H1 (cell line): ENCODE data around the gene ZNF606. TPM values are rescaled to one million over a fixed set of nuclear protein-coding genes. Genes with fewer than 3 reads are reported as not detected.

Experiments used
- CTCF ChIA-PET: fragments of 300-600 bp; sonication (Branson Sonifier 250); formaldehyde crosslinking; loops from one replicate; lab custom pipeline; 2021; ENCODE audit not compliant: partially characterized antibody; lab: Charles Lee
- POLR2A ChIA-PET: fragments of 300-600 bp; sonication (Branson Sonifier 250); formaldehyde crosslinking; loops from one replicate; lab custom pipeline; 2021; ENCODE audit warnings: inconsistent platforms; ENCODE audit not compliant: partially characterized antibody; lab: Charles Lee
- DNase-seq, 2 experiments: peaks; one replicate each; pipeline versions ENCODE4 v3.0.0 to v3.0.0-alpha.2; 2010 to 2022; ENCODE audit warnings: low spot score in 2 of 2, low read depth in 1 of 2, mixed read lengths in 1 of 2
- FAIRE-seq: peaks from 2 replicates; lab custom pipeline; 2011; peaks lifted over from hg19 to GRCh38; lab: Jason Lieb, UNC
- H2AFZ ChIP-seq: 2 replicates; pipeline ENCODE4 v1.8.1; 2012; ENCODE audit warnings: low read length, inconsistent platforms
- H2AK5ac ChIP-seq: 2 replicates; pipeline ENCODE4 v1.6.1; 2013; ENCODE audit warnings: low read depth, low read length
- H2BK120ac ChIP-seq: replicated peaks from 2 replicates; pipeline ENCODE3; 2013; ENCODE audit warnings: low read depth, low read length, inconsistent platforms
- H2BK12ac ChIP-seq: 2 replicates; pipeline ENCODE4 v1.6.1; 2013; ENCODE audit warnings: low read depth, low read length
- H2BK15ac ChIP-seq: 2 replicates; pipeline ENCODE4 v1.6.1; 2013; ENCODE audit warnings: low read length
- H2BK20ac ChIP-seq: 2 replicates; pipeline ENCODE4 v1.6.1; 2013; ENCODE audit warnings: low read length
- H2BK5ac ChIP-seq: 2 replicates; pipeline ENCODE4 v1.6.1; 2013; ENCODE audit warnings: low read depth, low read length
- H3K14ac ChIP-seq: 2 replicates; pipeline ENCODE4 v1.6.1; 2013; ENCODE audit warnings: inconsistent platforms; ENCODE audit not compliant: insufficient read length
- H3K18ac ChIP-seq: 2 replicates; pipeline ENCODE4 v1.6.1; 2013; ENCODE audit warnings: low read length; ENCODE audit errors: extremely low read depth
- H3K23ac ChIP-seq: 2 replicates; pipeline ENCODE4 v1.6.1; 2013; ENCODE audit warnings: inconsistent platforms; ENCODE audit not compliant: insufficient read length
- H3K23me2 ChIP-seq: 2 replicates; pipeline ENCODE4 v1.6.1; 2013; ENCODE audit warnings: low read depth, low read length
- H3K27ac ChIP-seq: 2 replicates; pipeline ENCODE4 v1.6.1; 2011; ENCODE audit warnings: low read depth, low read length, inconsistent platforms
- H3K27me3 ChIP-seq, 4 experiments: replicated peaks in 1 of 4; 1 replicate in 1 of 4; 2 replicates in 3 of 4; pipeline versions ENCODE4 v1.6.1 to v1.8.1; 2011 to 2013; ENCODE audit warnings: low read length in 3 of 4, mild to moderate bottlenecking in 3 of 4, inconsistent platforms in 2 of 4, mixed read lengths in 2 of 4, moderate library complexity in 1 of 4; ENCODE audit not compliant: control insufficient read depth in 3 of 4, insufficient read depth in 3 of 4; ENCODE audit errors: extremely low read depth in 1 of 4
- H3K36me3 ChIP-seq, 4 experiments: 2 replicates each; pipeline versions ENCODE4 v1.6.1 to v1.8.1; 2011 to 2013; ENCODE audit warnings: mild to moderate bottlenecking in 4 of 4, low read length in 3 of 4, moderate library complexity in 2 of 4, control low read depth in 1 of 4, inconsistent platforms in 1 of 4; ENCODE audit not compliant: insufficient read depth in 4 of 4, control insufficient read depth in 2 of 4
- H3K4ac ChIP-seq: replicated peaks from 2 replicates; pipeline ENCODE3; 2013; ENCODE audit warnings: low read length, low read depth, mixed read lengths, inconsistent platforms; ENCODE audit not compliant: insufficient read length
- H3K4me1 ChIP-seq, 4 experiments: replicated peaks in 1 of 4; 1 replicate in 1 of 4; 2 replicates in 3 of 4; pipeline versions ENCODE4 v1.6.1 to v1.8.1; 2011 to 2013; ENCODE audit warnings: low read length in 3 of 4, inconsistent platforms in 2 of 4, mixed read lengths in 1 of 4; ENCODE audit not compliant: insufficient read depth in 4 of 4, control insufficient read depth in 3 of 4
- H3K4me2 ChIP-seq, 2 experiments: 2 replicates each; pipeline versions ENCODE4 v1.6.1 to v1.8.1; 2011 to 2013; ENCODE audit warnings: low read depth in 2 of 2, low read length in 2 of 2, control low read depth in 1 of 2, inconsistent platforms in 1 of 2, mild to moderate bottlenecking in 1 of 2; ENCODE audit not compliant: insufficient read depth in 1 of 2
- H3K4me3 ChIP-seq, 4 experiments: fragments of 200-600, 300-600 bp in 1 of 4; sonication (generic), shearing (Covaris generic), sonication (Bioruptor Twin) in 1 of 4; 2 replicates each; pipeline versions ENCODE4 v1.5.1 to v1.8.1; 2011 to 2016; ENCODE audit warnings: low read length in 4 of 4, low read depth in 3 of 4, control low read depth in 2 of 4, inconsistent platforms in 2 of 4, mild to moderate bottlenecking in 2 of 4, mixed read lengths in 1 of 4, moderate library complexity in 1 of 4; ENCODE audit not compliant: insufficient read depth in 2 of 4; ENCODE audit errors: extremely low read depth in 1 of 4
- H3K56ac ChIP-seq: replicated peaks from 2 replicates; pipeline ENCODE3; 2013; ENCODE audit warnings: low read depth, mild to moderate bottlenecking, mixed read lengths, low read length, inconsistent platforms; ENCODE audit not compliant: insufficient read length
- H3K79me1 ChIP-seq: 2 replicates; pipeline ENCODE4 v1.6.1; 2013; ENCODE audit warnings: low read depth, low read length, control low read depth
- H3K79me2 ChIP-seq, 2 experiments: 2 replicates each; pipeline versions ENCODE4 v1.6.1 to v1.8.1; 2012 to 2013; ENCODE audit warnings: low read length in 2 of 2, mild to moderate bottlenecking in 2 of 2, inconsistent platforms in 1 of 2; ENCODE audit not compliant: insufficient read depth in 2 of 2, control insufficient read depth in 1 of 2
- H3K9ac ChIP-seq, 4 experiments: replicated peaks in 1 of 4; 1 replicate in 1 of 4; 2 replicates in 3 of 4; pipeline versions ENCODE4 v1.6.1 to v1.8.1; 2011 to 2013; ENCODE audit warnings: low read depth in 3 of 4, low read length in 3 of 4, control low read depth in 2 of 4, mild to moderate bottlenecking in 2 of 4, moderate library complexity in 2 of 4, inconsistent platforms in 1 of 4; ENCODE audit errors: extremely low read depth in 1 of 4
- H3K9me3 ChIP-seq, 2 experiments: 2 replicates each; pipeline versions ENCODE4 v1.6.1 to v1.8.1; 2012 to 2013; ENCODE audit warnings: mild to moderate bottlenecking in 2 of 2, moderate library complexity in 2 of 2, control low read depth in 1 of 2, inconsistent platforms in 1 of 2, low read depth in 1 of 2, low read length in 1 of 2, mixed read lengths in 1 of 2; ENCODE audit not compliant: insufficient read depth in 2 of 2
- H4K20me1 ChIP-seq, 2 experiments: replicated peaks in 1 of 2; 2 replicates each; pipeline versions ENCODE3 to v1.8.1; 2011 to 2013; ENCODE audit warnings: inconsistent platforms in 2 of 2, low read length in 2 of 2, mild to moderate bottlenecking in 1 of 2; ENCODE audit not compliant: insufficient read depth in 2 of 2, control insufficient read depth in 1 of 2
- H4K5ac ChIP-seq: 2 replicates; pipeline ENCODE4 v1.6.1; 2013; ENCODE audit warnings: low read length, low read depth, mixed read lengths, inconsistent platforms; ENCODE audit not compliant: insufficient read length
- H4K8ac ChIP-seq: 2 replicates; pipeline ENCODE4 v1.8.0; 2013; ENCODE audit warnings: mild to moderate bottlenecking, moderate library complexity, low read length, inconsistent platforms; ENCODE audit not compliant: insufficient read depth; ENCODE audit errors: extremely low read depth
- H4K91ac ChIP-seq: replicated peaks from 2 replicates; pipeline ENCODE3; 2013; ENCODE audit warnings: low read length, mixed read lengths, inconsistent platforms; ENCODE audit not compliant: insufficient read length
- CTCF ChIP-seq, 3 experiments: IDR thresholded peaks; 1 replicate in 2 of 3; 2 replicates in 1 of 3; pipeline versions ENCODE4 v1.5.1 to v1.6.1; 2011; ENCODE audit warnings: low read length in 3 of 3, mild to moderate bottlenecking in 3 of 3, inconsistent platforms in 2 of 3, low read depth in 1 of 3, moderate library complexity in 1 of 3; ENCODE audit not compliant: insufficient read depth in 1 of 3; ENCODE audit errors: control extremely low read depth in 1 of 3
- USF2 ChIP-seq: IDR thresholded peaks from 2 replicates; pipeline ENCODE4 v1.6.1; 2011; ENCODE audit warnings: low read length, improper control_type of control experiment
- ZNF274 ChIP-seq: IDR thresholded peaks from 2 replicates; pipeline ENCODE4 v1.7.0; 2012; ENCODE audit warnings: low read length, borderline replicate concordance; ENCODE audit errors: extremely low read depth
- WGBS, 2 experiments: shearing (Covaris generic) in 1 of 2; methylation state at CpG; one replicate each; pipeline versions ENCODE4 v1.1.6 to v1.1.7; 2013 to 2015; ENCODE audit warnings: low lambda C conversion rate in 2 of 2, mixed read lengths in 2 of 2, inconsistent platforms in 1 of 2, low coverage in 1 of 2, missing lambda C conversion rate in 1 of 2; ENCODE audit not compliant: insufficient replicate concordance in 2 of 2, insufficient coverage in 1 of 2, insufficient read length in 1 of 2; ENCODE audit errors: extremely low coverage in 1 of 2, missing lambda C conversion rate in 1 of 2; 5-methylcytosine and 5-hydroxymethylcytosine counted together
- polyA plus RNA-seq, 7 experiments: library from polyadenylated mRNA; depleted of rRNA in 3 of 7; stranded (reverse) in 5 of 7; unstranded in 2 of 7; fragments of >200 nt in 5 of 7; fragments of 200-250 nt in 2 of 7; gene quantifications; 1 replicate in 5 of 7; 2 replicates in 1 of 7; 4 replicates in 1 of 7; pipeline versions ENCODE4 v1.2.1 to v1.2.3, GENCODE V29; 2011 to 2013; ENCODE audit warnings: missing spikeins in 2 of 7, mixed read lengths in 2 of 7
- total RNA-seq: library from RNA; stranded (reverse); fragmentation: NEBNext Ultra II Directional; extraction: Animal tissue kit (Norgen Biotek cat#: 25700); gene quantifications from 2 replicates; pipeline ENCODE4 v1.2.1, GENCODE V29; 2021

ZNF606 gene
- total and polyA plus RNA-seq, 2 of the 8 experiments (the other 6 are each of a cell fraction or from before 2014, with no cell fraction given), result 5.2 to 19.3 TPM

- Histone ChIP-seq H3K9ac (no peak overlapping the region), H3K4me3 (no peak overlapping the region), H4K8ac (no peak overlapping the region), H2BK120ac (no peak overlapping the region), H2AK5ac (no peak overlapping the region), H4K91ac (no peak overlapping the region), H3K36me3 (peaks cover 38 to 94% (median 64%) of the 10 kb centered on the region in 4 experiments; a peak in 7 of 8 replicates), H3K4ac (no peak overlapping the region), H3K79me1 (peaks cover 2% of the 10 kb centered on the region; the same call in 1 of the 2 replicates), H4K20me1 (peaks cover 0 to 1% of the 10 kb centered on the region in 2 experiments), H3K27ac (no peak overlapping the region), H2BK15ac (no peak overlapping the region), H2BK5ac (no peak overlapping the region), H3K18ac (no peak overlapping the region), H3K23me2 (no peaks in the 10 kb centered on the region), H3K4me2 (no peak overlapping the region), H2BK12ac (no peak overlapping the region), H3K56ac (no peak overlapping the region), H3K4me1 (no peaks in the 10 kb centered on the region), H3K9me3 (peaks cover 44 to 55% of the 10 kb centered on the region in 2 experiments), H3K14ac (no peak overlapping the region), H3K79me2 (peaks cover 10 to 42% of the 10 kb centered on the region in 2 experiments), H4K5ac (no peak overlapping the region), H3K23ac (no peak overlapping the region), H2AFZ (no peak overlapping the region), H2BK20ac (no peak overlapping the region), H3K27me3 (no peaks in the 10 kb centered on the region)
- FAIRE-seq (no peak), DNase-seq (no peak)
- TF ChIP-seq USF2, result no peak
- TF ChIP-seq CTCF (IDR thresholded peaks at IDR 0.05; ENCODE audit: control extremely low read depth in 1 of 3, insufficient read depth in 1 of 3, low read depth in 1 of 3, low read length in 3 of 3), result no peak
- TF ChIP-seq ZNF274, result no peak
- ChIA-PET POLR2A (no interaction called here), CTCF (no interaction called here)
- WGBS, 2 experiments, result 97% methylated on average over 4 of the region's 4 CpGs; no CpG with 5 or more reads in 1 of the 2 experiments
Measured at GRCh38 chr19:57927587-57927986, 75.0 kb downstream of the ZNF606 start.
